B cell (primary cell): ENCODE measurements around the gene FOXK1. TPM values are rescaled to one million over a fixed set of nuclear protein-coding genes. Genes with fewer than 3 reads are reported as not detected.

ENCODE experiments used
- ATAC-seq: fragments of 200-7000 bp; cut with Tn5 transposase; one replicate; pipeline ENCODE4 v1.10.0; 2021; ENCODE audit warnings: low read depth, mild to moderate bottlenecking, moderate number of reproducible peaks, moderate library complexity
- CTCF ChIA-PET: fragments of 350-600 bp; sonication (Branson Sonifier 250); formaldehyde crosslinking; loops from one replicate; lab custom pipeline; 2021; ENCODE audit warnings: antibody characterized with exemption, inconsistent platforms; lab: Charles Lee
- POLR2A ChIA-PET: fragments of 350-600 bp; sonication (Branson Sonifier 250); formaldehyde crosslinking; loops from one replicate; lab custom pipeline; 2021; ENCODE audit warnings: antibody characterized with exemption; lab: Charles Lee
- DNase-seq: peaks from one replicate; pipeline ENCODE4 v3.0.0; 2013
- H2AFZ ChIP-seq: 2 replicates; pipeline ENCODE4 v1.6.1; 2012; ENCODE audit warnings: mild to moderate bottlenecking, low read depth, low read length; ENCODE audit not compliant: insufficient read depth, poor library complexity, severe bottlenecking
- H3K27ac ChIP-seq, 2 donors: 1 replicate in 1 of 2; 2 replicates in 1 of 2; pipeline ENCODE4 v1.5.1; 2012 to 2013; ENCODE audit warnings: low read length in 2 of 2, mild to moderate bottlenecking in 2 of 2, moderate library complexity in 1 of 2
- H3K27me3 ChIP-seq, 4 experiments: fragments of 200-600 bp in 1 of 4; sonication (generic) in 1 of 4; replicated peaks in 1 of 4; 1 replicate in 2 of 4; 2 replicates in 2 of 4; pipeline versions ENCODE4 v1.6.1 to v1.7.0; 2013 to 2016; ENCODE audit warnings: low read length in 3 of 4, mild to moderate bottlenecking in 2 of 4, mixed read lengths in 1 of 4, moderate library complexity in 1 of 4; ENCODE audit not compliant: insufficient read depth in 4 of 4, control insufficient read depth in 3 of 4; ENCODE audit errors: control extremely low read depth in 1 of 4
- H3K36me3 ChIP-seq, 2 experiments: replicated peaks in 1 of 2; 1 replicate in 1 of 2; 2 replicates in 1 of 2; pipeline versions ENCODE4 v1.6.1 to v1.7.1; 2013; ENCODE audit warnings: low read length in 1 of 2; ENCODE audit not compliant: insufficient read depth in 2 of 2, control insufficient read depth in 1 of 2; ENCODE audit errors: control extremely low read depth in 1 of 2, extremely low read depth in 1 of 2
- H3K4me1 ChIP-seq, 2 donors: fragments of 200-600 bp in 1 of 2; sonication (generic) in 1 of 2; 1 replicate in 1 of 2; 2 replicates in 1 of 2; pipeline versions ENCODE4 v1.5.1 to v1.6.1; 2013 to 2017; ENCODE audit warnings: low read length in 2 of 2; ENCODE audit not compliant: control insufficient read depth in 2 of 2, insufficient read depth in 2 of 2
- H3K4me2 ChIP-seq: replicated peaks from 2 replicates; pipeline ENCODE3; 2012; ENCODE audit warnings: mild to moderate bottlenecking, low read depth, low read length; ENCODE audit not compliant: poor library complexity, severe bottlenecking
- H3K4me3 ChIP-seq, 5 experiments: fragments of 200-600 bp in 1 of 5; sonication (generic) in 1 of 5; 1 replicate in 3 of 5; 2 replicates in 2 of 5; pipeline versions ENCODE4 v1.5.1 to v1.7.0; 2011 to 2016; ENCODE audit warnings: low read length in 4 of 5, mild to moderate bottlenecking in 4 of 5, low read depth in 2 of 5, control low read depth in 1 of 5, moderate library complexity in 1 of 5; ENCODE audit not compliant: insufficient read depth in 1 of 5; ENCODE audit errors: control extremely low read depth in 1 of 5, extremely low read depth in 1 of 5
- H3K79me2 ChIP-seq: fragments of 200-600 bp; sonication (generic); one replicate; pipeline ENCODE4 v1.6.0; 2016; ENCODE audit warnings: low read length; ENCODE audit not compliant: control insufficient read depth, insufficient read depth
- H3K9ac ChIP-seq: fragments of 200-600 bp; sonication (generic); 2 replicates; pipeline ENCODE4 v1.6.1; 2017; ENCODE audit warnings: mild to moderate bottlenecking, low read length, moderate library complexity
- H3K9me3 ChIP-seq, 3 donors: one replicate each; pipeline versions ENCODE4 v1.6.1 to v1.7.1; 2013; ENCODE audit warnings: low read length in 2 of 3; ENCODE audit not compliant: control insufficient read depth in 2 of 3, insufficient read depth in 1 of 3; ENCODE audit errors: control extremely low read depth in 1 of 3
- H4K20me1 ChIP-seq: 2 replicates; pipeline ENCODE4 v1.6.0; 2012; ENCODE audit warnings: mild to moderate bottlenecking, low read length; ENCODE audit not compliant: insufficient read depth, control insufficient read depth, poor library complexity, severe bottlenecking
- H3K27ac Mint-ChIP-seq: one replicate; pipeline ENCODE4 v1.8.0; 2021; ENCODE audit warnings: mixed read lengths
- H3K27me3 Mint-ChIP-seq: one replicate; pipeline ENCODE4 v1.8.0; 2021; ENCODE audit warnings: mixed read lengths
- H3K4me1 Mint-ChIP-seq: one replicate; pipeline ENCODE4 v1.8.0; 2021; ENCODE audit warnings: mixed read lengths
- H3K4me3 Mint-ChIP-seq: one replicate; pipeline ENCODE4 v1.8.0; 2021; ENCODE audit warnings: mixed read lengths
- H3K9me3 Mint-ChIP-seq: one replicate; pipeline ENCODE4 v1.8.0; 2022; ENCODE audit warnings: mixed read lengths; ENCODE audit not compliant: insufficient read depth
- CTCF ChIP-seq: fragments of 200-600 bp; IDR thresholded peaks from one replicate; pipeline ENCODE4 v1.8.0; 2022; ENCODE audit warnings: antibody characterized with exemption, mild to moderate bottlenecking
- EZH2 ChIP-seq: IDR thresholded peaks from 2 replicates; pipeline ENCODE4 v1.6.1; 2012; ENCODE audit warnings: borderline replicate concordance, low read depth, mild to moderate bottlenecking, moderate library complexity, low read length; ENCODE audit not compliant: insufficient read depth, poor library complexity, severe bottlenecking
- WGBS: methylation state at CpG from one replicate; pipeline ENCODE4 v1.1.5; 2013; ENCODE audit warnings: missing lambda C conversion rate; ENCODE audit not compliant: insufficient coverage; 5-methylcytosine and 5-hydroxymethylcytosine counted together
- intact Hi-C: fragments of 100-400 bp; cut with micrococcal nuclease; formaldehyde crosslinking; loops from one replicate; pipeline ENCODE4 v1.10.0; 2022
- polyA plus RNA-seq: library from polyadenylated mRNA; depleted of rRNA; stranded (reverse); fragments of >200 nt; gene quantifications from 2 replicates; pipeline ENCODE4 v1.2.3, GENCODE V29; 2012
- total RNA-seq, 2 donors: library from RNA; stranded (reverse); fragments of 120-200 nt in 1 of 2; gene quantifications; 1 replicate in 1 of 2; 2 replicates in 1 of 2; pipeline versions ENCODE4 v1.2.3 to v1.2.4, GENCODE V29; 2013 to 2022

The FOXK1 gene
- total and polyA plus RNA-seq, 2 donors (not counting 1 experiment from before 2014, with no cell fraction given): 17.9 to 56.2 TPM

GRCh38 chr7:4694305-4694704, 12.2 kb downstream of the FOXK1 start:
- Histone ChIP-seq H3K4me2 (no peak overlapping the region), H3K79me2 (peaks cover 100% of the 10 kb centered on the region), H2AFZ (no peak overlapping the region), H3K9ac (no peak overlapping the region), H3K36me3 (peaks cover 0 to 4% of the 10 kb centered on the region in 2 experiments), H3K27ac (no peak overlapping the region), H3K4me1 (peaks cover 12 to 17% of the 10 kb centered on the region in 2 donors), H3K4me3 (no peak overlapping the region), H3K27me3 (no peaks in the 10 kb centered on the region), H4K20me1 (peaks cover 97% of the 10 kb centered on the region), H3K9me3 (no peaks in the 10 kb centered on the region)
- no peak for ATAC-seq
- no CpG with 5 or more reads among the region's 2 CpGs for WGBS
- no peaks in the 10 kb centered on the region for H3K27me3 Mint-ChIP-seq
- peaks cover 55% of the 10 kb centered on the region for H3K4me1 Mint-ChIP-seq
- no peak for DNase-seq
- TF ChIP-seq CTCF: no peak
- TF ChIP-seq EZH2: no peak
- ChIA-PET POLR2A (no interaction called here), CTCF (no interaction called here)
- intact Hi-C loops: no loop called here
- H3K4me3 Mint-ChIP-seq: no peak overlapping the region
- no peaks in the 10 kb centered on the region for H3K9me3 Mint-ChIP-seq
- no peak overlapping the region for H3K27ac Mint-ChIP-seq

GRCh38 chr7:4698707-4699275, 16.7 kb downstream of the FOXK1 start:
- H3K79me2 ChIP-seq: peaks cover 100% of the 10 kb centered on the region

More at GRCh38 chr7:4698707-4699275, 16.7 kb downstream of the FOXK1 start:
- Mint-ChIP-seq H3K9me3 (no peaks in the 10 kb centered on the region), H3K4me1 (peaks cover 46% of the 10 kb centered on the region), H3K4me3 (no peak overlapping the region), H3K27ac (no peak overlapping the region), H3K27me3 (no peaks in the 10 kb centered on the region)
- POLR2A ChIA-PET: interaction anchor here (0.7 kb wide), 1 partner anchor 14 kb away, joined by 4 read pairs; no protein-coding TSS in a partner anchor
- WGBS: 82% methylated on average over 2 of the region's 10 CpGs
- ATAC-seq (no peak), DNase-seq (no peak)
- Histone ChIP-seq H3K4me2 (no peak overlapping the region), H3K27ac (no peak overlapping the region), H2AFZ (no peak overlapping the region), H3K9ac (no peak overlapping the region), H4K20me1 (peaks cover 92% of the 10 kb centered on the region), H3K9me3 (no peaks in the 10 kb centered on the region), H3K4me3 (no peak overlapping the region), H3K36me3 (peaks cover 0 to 5% of the 10 kb centered on the region in 2 experiments), H3K4me1 (peaks cover 0 to 12% of the 10 kb centered on the region in 2 donors), H3K27me3 (no peaks in the 10 kb centered on the region)
- intact Hi-C loops: no loop called here
- CTCF ChIA-PET: no interaction called here
- TF ChIP-seq CTCF (no peak), EZH2 (no peak)
